ENCODE data around the gene PKP1.

PKP1 gene

GRCh38 chr1:201260236-201260590, 23.1 kb upstream of the PKP1 start:
- DNase-seq (ENCODE audit: low read depth) = no peak

GRCh38 chr1:201260648-201261311, 22.5 kb upstream of the PKP1 start:
- no peak for DNase-seq (ENCODE audit: low read depth)

- no peak for DNase-seq (ENCODE audit: low read depth)
Observed at GRCh38 chr1:201261771-201262547, 21.3 kb upstream of the PKP1 start.

GRCh38 chr1:201262963-201263608, 20.2 kb upstream of the PKP1 start:
- DNase-seq (ENCODE audit: low read depth) = no peak

- DNase-seq (ENCODE audit: low read depth) = no peak
Observed at GRCh38 chr1:201264072-201264471, 19.2 kb upstream of the PKP1 start.

GRCh38 chr1:201264554-201264953, 18.8 kb upstream of the PKP1 start:
- DNase-seq (ENCODE audit: low read depth) = no peak

- DNase-seq (ENCODE audit: low read depth) = no peak
Observed at GRCh38 chr1:201265756-201266155, 17.6 kb upstream of the PKP1 start.

GRCh38 chr1:201266276-201266675, 17.0 kb upstream of the PKP1 start:
- DNase-seq (ENCODE audit: low read depth) = no peak

- DNase-seq (ENCODE audit: low read depth) = peak; percentile 71
Observed at GRCh38 chr1:201266774-201267173, 16.5 kb upstream of the PKP1 start.

GRCh38 chr1:201267481-201268229, 15.7 kb upstream of the PKP1 start:
- peak; percentile 68 for DNase-seq (ENCODE audit: low read depth)

GRCh38 chr1:201268604-201269151, 14.6 kb upstream of the PKP1 start:
- DNase-seq (ENCODE audit: low read depth) = peak; percentile 77

- DNase-seq (ENCODE audit: low read depth) = no peak
Observed at GRCh38 chr1:201269281-201269680, 14.0 kb upstream of the PKP1 start.

GRCh38 chr1:201269900-201270410, 13.4 kb upstream of the PKP1 start:
- DNase-seq (ENCODE audit: low read depth) = no peak

- no peak for DNase-seq (ENCODE audit: low read depth)
Observed at GRCh38 chr1:201270616-201271390, 12.5 kb upstream of the PKP1 start.

GRCh38 chr1:201272799-201273198, 10.5 kb upstream of the PKP1 start:
- DNase-seq (ENCODE audit: low read depth) = no peak

- no peak for DNase-seq (ENCODE audit: low read depth)
Observed at GRCh38 chr1:201274616-201275252, 8.6 kb upstream of the PKP1 start.

GRCh38 chr1:201275253-201275666, 8.0 kb upstream of the PKP1 start:
- DNase-seq (ENCODE audit: low read depth) = peak; percentile 93

GRCh38 chr1:201276891-201277290, 6.4 kb upstream of the PKP1 start:
- DNase-seq (ENCODE audit: low read depth) = no peak

GRCh38 chr1:201277441-201277840, 5.9 kb upstream of the PKP1 start:
- DNase-seq (ENCODE audit: low read depth) = no peak

GRCh38 chr1:201279313-201279712, 4.0 kb upstream of the PKP1 start:
- DNase-seq (ENCODE audit: low read depth) = no peak

GRCh38 chr1:201280884-201281283, 2.4 kb upstream of the PKP1 start:
- no peak for DNase-seq (ENCODE audit: low read depth)
